GM12878 (cell line): ENCODE results near the gene CRTAP. TPM values are rescaled to one million over a fixed set of nuclear protein-coding genes. Genes with fewer than 3 reads are reported as not detected.
A peak's percentile ranks its signal among the peaks of the same experiment; 100 is the strongest.
"Not testable (repeated sequence)": the region's sequence is repeated elsewhere in the genome, so short reads cannot be mapped to it uniquely, and the experiment has no call there.

Experiments
- ATAC-seq: fragments of 200-7000 bp; cut with Tn5 transposase; 3 replicates; pipeline ENCODE4 v1.9.1; 2020; ENCODE audit warnings: mild to moderate bottlenecking, moderate library complexity
- BruUV-seq: library from RNA; stranded (reverse); fragments of 400-500 nt; replicated peaks from 2 replicates; lab custom pipeline; 2021; lab: Mats Ljungman, UMichigan
- CTCF ChIA-PET: fragments of 300-600 bp; sonication (Branson Sonifier 250); formaldehyde crosslinking; extraction: SDS; loops from one replicate; lab custom pipeline; 2021; ENCODE audit warnings: inconsistent platforms; lab: Yijun Ruan, JAX
- POLR2A ChIA-PET: fragments of 350-600 bp; formaldehyde crosslinking; extraction: SDS; loops from one replicate; lab custom pipeline; 2021; ENCODE audit warnings: inconsistent platforms; lab: Charles Lee
- RAD21 ChIA-PET: fragments of 300-600 bp; sonication (Branson Sonifier 250); formaldehyde crosslinking; loops from one replicate; lab custom pipeline; 2023; ENCODE audit warnings: antibody characterized with exemption; ENCODE audit not compliant: unreplicated experiment; lab: Charles Lee
- SMC1A ChIA-PET: fragments of 300-600 bp; sonication (Branson Sonifier 250); formaldehyde crosslinking; loops from one replicate; lab custom pipeline; 2023; ENCODE audit not compliant: unreplicated experiment, uncharacterized antibody; lab: Charles Lee
- DNase-seq: peaks from one replicate; pipeline ENCODE4 v3.0.0-alpha.2; 2011; ENCODE audit warnings: low read depth, low spot score
- FAIRE-seq: peaks from 3 replicates; lab custom pipeline; 2011; peaks lifted over from hg19 to GRCh38; lab: Jason Lieb, UNC
- H2AFZ ChIP-seq: 2 replicates; pipeline ENCODE4 v1.6.0; 2011; ENCODE audit warnings: low read depth, low read length, control low read depth; ENCODE audit not compliant: control insufficient read depth
- H3K27ac ChIP-seq: 2 replicates; pipeline ENCODE4 v1.5.1; 2011; ENCODE audit warnings: control low read depth; ENCODE audit not compliant: control insufficient read depth, insufficient read depth
- H3K27me3 ChIP-seq, 2 experiments: replicated peaks in 1 of 2; 2 replicates each; pipeline versions ENCODE4 v1.6.0 to v1.6.1; 2011; ENCODE audit warnings: low read length in 1 of 2; ENCODE audit not compliant: control insufficient read depth in 2 of 2, insufficient read depth in 2 of 2
- H3K36me3 ChIP-seq, 2 experiments: 2 replicates each; pipeline ENCODE4 v1.5.1; 2011; ENCODE audit warnings: low read length in 1 of 2; ENCODE audit not compliant: control insufficient read depth in 2 of 2, insufficient read depth in 2 of 2
- H3K4me1 ChIP-seq: 2 replicates; pipeline ENCODE4 v1.6.1; 2011; ENCODE audit warnings: mild to moderate bottlenecking, low read length, moderate library complexity, mixed read lengths; ENCODE audit not compliant: control insufficient read depth, insufficient read depth
- H3K4me2 ChIP-seq: 2 replicates; pipeline ENCODE4 v1.6.0; 2011; ENCODE audit warnings: control low read depth; ENCODE audit not compliant: control insufficient read depth, insufficient read depth
- H3K4me3 ChIP-seq: fragments of 200-600 bp; sonication (generic); 2 replicates; pipeline ENCODE4 v1.5.1; 2016
- H3K79me2 ChIP-seq: 2 replicates; pipeline ENCODE4 v1.6.0; 2011; ENCODE audit warnings: low read length; ENCODE audit not compliant: control insufficient read depth, insufficient read depth
- H3K9ac ChIP-seq: 2 replicates; pipeline ENCODE4 v1.8.0; 2011; ENCODE audit warnings: low read length, control low read depth, mixed read lengths; ENCODE audit not compliant: control insufficient read depth, insufficient read depth
- H3K9me3 ChIP-seq: replicated peaks from 3 replicates; pipeline ENCODE4 v1.5.1; 2011; ENCODE audit warnings: mild to moderate bottlenecking, low read length; ENCODE audit not compliant: control insufficient read depth, insufficient read depth
- H4K20me1 ChIP-seq: 2 replicates; pipeline ENCODE4 v1.6.0; 2011; ENCODE audit not compliant: control insufficient read depth, insufficient read depth
- ATF7 ChIP-seq: fragments of 450-650 bp; IDR thresholded peaks from 2 replicates; pipeline ENCODE4 v1.6.1; 2016; ENCODE audit warnings: low read depth, mild to moderate bottlenecking
- ETV6 ChIP-seq, 2 experiments: fragments of 450-650 bp in 1 of 2; IDR thresholded peaks in 1 of 2; conservative IDR thresholded peaks in 1 of 2; 2 replicates each; pipeline ENCODE4 v1.6.1; 2014; ENCODE audit warnings: antibody characterized with exemption in 1 of 2, borderline replicate concordance in 1 of 2, low read depth in 1 of 2, mild to moderate bottlenecking in 1 of 2, moderate library complexity in 1 of 2
- IKZF1 ChIP-seq: fragments of 450-650 bp; conservative IDR thresholded peaks from 2 replicates; pipeline ENCODE4 v1.6.1; 2017; ENCODE audit warnings: antibody characterized with exemption, mild to moderate bottlenecking
- JUNB ChIP-seq: IDR thresholded peaks from 2 replicates; pipeline ENCODE4 v1.6.1; 2016; ENCODE audit warnings: antibody characterized with exemption, mild to moderate bottlenecking
- MEF2A ChIP-seq: IDR thresholded peaks from 2 replicates; pipeline ENCODE4 v1.6.1; 2011; ENCODE audit warnings: low read depth, mild to moderate bottlenecking, low read length, moderate library complexity; ENCODE audit not compliant: insufficient read depth
- NFIC ChIP-seq: IDR thresholded peaks from 2 replicates; pipeline ENCODE4 v1.6.1; 2012; ENCODE audit warnings: low read depth, mild to moderate bottlenecking, inconsistent platforms, low read length, moderate library complexity
- NR2C1 ChIP-seq: fragments of 450-650 bp; IDR thresholded peaks from 2 replicates; pipeline ENCODE4 v1.6.1; 2017; ENCODE audit warnings: antibody characterized with exemption, mild to moderate bottlenecking, moderate library complexity
- NR2F1 ChIP-seq: fragments of 450-650 bp; conservative IDR thresholded peaks from 2 replicates; pipeline ENCODE4 v1.6.1; 2017; ENCODE audit warnings: mild to moderate bottlenecking
- NRF1 ChIP-seq: conservative IDR thresholded peaks from 2 replicates; pipeline ENCODE4 v1.6.1; 2011; ENCODE audit warnings: mild to moderate bottlenecking, low read depth, low read length, improper control_type of control experiment
- SPI1 ChIP-seq: IDR thresholded peaks from 2 replicates; pipeline ENCODE4 v1.6.1; 2011; ENCODE audit warnings: low read depth, mild to moderate bottlenecking, low read length, moderate library complexity, borderline replicate concordance; ENCODE audit not compliant: insufficient read depth
- TCF7 ChIP-seq: IDR thresholded peaks from 2 replicates; pipeline ENCODE4 v1.6.1; 2014; ENCODE audit warnings: antibody characterized with exemption, borderline replicate concordance
- YBX1 ChIP-seq: fragments of 450-650 bp; IDR thresholded peaks from 2 replicates; pipeline ENCODE4 v1.6.1; 2016; ENCODE audit warnings: antibody characterized with exemption
- YY1 ChIP-seq: IDR thresholded peaks from 2 replicates; pipeline ENCODE4 v1.6.1; 2011; ENCODE audit warnings: low read depth, mild to moderate bottlenecking, low read length
- ZNF217 ChIP-seq: fragments of 450-650 bp; IDR thresholded peaks from 2 replicates; pipeline ENCODE4 v1.6.1; 2017; ENCODE audit warnings: antibody characterized with exemption, mild to moderate bottlenecking
- WGBS: methylation state at CpG from one replicate; pipeline ENCODE4 v1.1.6; 2016; ENCODE audit warnings: low lambda C conversion rate; ENCODE audit not compliant: insufficient replicate concordance, insufficient coverage; ENCODE audit errors: missing lambda C conversion rate; 5-methylcytosine and 5-hydroxymethylcytosine counted together
- in situ Hi-C: fragments of 300-500 bp; cut with MboI; formaldehyde crosslinking; loops from 9 replicates; pipeline ENCODE4 v1.14.3; 2018; ENCODE audit warnings: mixed read lengths
- intact Hi-C: fragments of 100-400 bp; cut with micrococcal nuclease; formaldehyde crosslinking; loops from one replicate; pipeline ENCODE4 v1.14.2; 2022; ENCODE audit not compliant: unreplicated experiment
- polyA plus RNA-seq, 11 experiments: library from polyadenylated mRNA; depleted of rRNA in 4 of 11; unstranded in 6 of 11; stranded (reverse) in 5 of 11; fragments of >200 nt; fragmentation: Nextera tagmentation in 4 of 11; fragmentation: Illumina TruSeq in 1 of 11; extraction: Ambion mirVana in 4 of 11; extraction: Trizol in 1 of 11; gene quantifications; 1 replicate in 1 of 11; 2 replicates in 10 of 11; pipeline versions ENCODE4 v1.2.1 to v1.2.3, GENCODE V29; 2011 to 2016; ENCODE audit warnings: inconsistent platforms in 2 of 11, missing spikeins in 2 of 11, low read depth in 1 of 11
- total RNA-seq, 4 experiments: library from RNA; depleted of rRNA in 3 of 4; stranded (reverse); fragments of >200 nt in 3 of 4; fragmentation: Illumina TruSeq in 1 of 4; extraction: Trizol in 1 of 4; gene quantifications; 2 replicates each; pipeline versions ENCODE4 v1.2.1 to v1.2.3, GENCODE V29; 2013 to 2021
- TF ChIP-seq, protein P1 (sequence below): fragments of 450-650 bp; IDR thresholded peaks from 2 replicates; pipeline ENCODE4 v1.6.1; 2017; ENCODE audit warnings: mild to moderate bottlenecking, low read depth, inconsistent platforms; ENCODE audit not compliant: poor library complexity, severe bottlenecking

Gene CRTAP
- total and polyA plus RNA-seq, 10 of the 15 experiments (the other 5 are each of a cell fraction or from before 2014, with no cell fraction given) = 6.0 to 42.3 (median 23.3) TPM

DNA sequence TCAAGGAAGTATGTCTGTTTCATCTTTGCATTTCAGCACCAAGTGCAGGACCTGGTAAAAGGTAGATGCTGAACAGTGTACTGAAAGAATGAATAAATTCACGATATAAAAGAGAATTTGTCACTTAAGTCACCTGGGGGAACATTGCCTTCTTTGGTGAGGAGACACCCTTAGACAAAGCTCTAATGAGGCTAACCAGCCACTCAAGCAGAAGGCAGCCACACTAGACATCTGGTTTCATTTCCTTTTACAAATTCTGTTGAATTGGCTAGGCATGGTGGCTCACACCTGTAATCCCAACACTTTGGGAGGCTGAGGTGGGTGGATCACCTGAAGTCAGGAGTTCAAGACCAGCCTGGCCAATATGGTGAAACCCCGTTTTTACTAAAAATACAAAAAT is 7.0 kb upstream of the CRTAP start:
- ATAC-seq = peak; percentile 37; the same call in 2 of the 3 replicates
- intact Hi-C loops = not testable (repeated sequence)

DNA sequence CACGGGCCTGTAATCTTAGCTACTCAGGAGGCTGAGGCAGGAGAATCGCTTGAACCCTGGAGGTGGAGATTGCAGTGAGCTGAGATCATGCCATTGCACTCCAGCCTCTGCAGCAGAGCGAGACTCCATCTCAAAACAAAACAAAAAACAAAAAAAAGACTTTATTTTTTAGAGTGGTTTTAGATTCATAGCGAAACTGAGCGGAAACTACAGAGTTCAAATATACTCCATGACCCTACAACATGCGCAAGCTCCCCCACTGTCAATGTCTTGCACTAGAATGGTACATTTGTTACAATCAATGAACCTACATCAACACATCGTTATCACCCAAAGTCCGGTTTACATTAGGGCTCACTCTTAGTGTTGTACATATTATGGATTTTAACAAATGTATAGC is 2.2 kb upstream of the CRTAP start:
- Histone ChIP-seq H3K4me1 (peaks cover 24% of the 10 kb centered on the region), H3K9ac (no peak overlapping the region), H3K79me2 (no peaks in the 10 kb centered on the region), H4K20me1 (no peaks in the 10 kb centered on the region), H3K27me3 (no peaks in the 10 kb centered on the region), H3K36me3 (no peaks in the 10 kb centered on the region), H3K4me3 (no peak overlapping the region), H3K4me2 (peak overlapping the region; percentile 69), H3K9me3 (no peaks in the 10 kb centered on the region), H3K27ac (no peak overlapping the region), H2AFZ (peak overlapping the region; percentile 37; the same call in 1 of the 2 replicates)
- POLR2A ChIA-PET = interaction anchor here (0.6 to 0.9 kb wide), 2 partner anchors 16 to 25 kb away, joined by 3 read pairs; no protein-coding TSS in a partner anchor
- DNase-seq (peak; percentile 55), FAIRE-seq (peak; percentile 62), ATAC-seq (peak; percentile 22)
- in situ Hi-C loops (no loop called here), intact Hi-C loops (no loop called here)
- WGBS = 0% methylated on average over 8 of the region's 8 CpGs
- CTCF ChIA-PET = interaction anchor here (1.1 to 1.9 kb wide), 4 partner anchors 14 to 37 kb away, joined by 3 to 11 read pairs (median 4); no protein-coding TSS in a partner anchor
- SMC1A ChIA-PET = interaction anchor here (0.6 to 1.8 kb wide), 8 partner anchors 16 to 326 kb away, joined by 3 to 5 read pairs (median 4); no protein-coding TSS in a partner anchor
- no TSS peak for BruUV-seq
- RAD21 ChIA-PET = interaction anchor here (1.0 to 1.5 kb wide), 2 partner anchors 15 to 27 kb away, joined by 3 to 5 read pairs; partner anchors contain the start of genes GLB1 and TMPPE
- peak; percentile 74 for TF ChIP-seq NFIC
- TF ChIP-seq, protein P1, sequence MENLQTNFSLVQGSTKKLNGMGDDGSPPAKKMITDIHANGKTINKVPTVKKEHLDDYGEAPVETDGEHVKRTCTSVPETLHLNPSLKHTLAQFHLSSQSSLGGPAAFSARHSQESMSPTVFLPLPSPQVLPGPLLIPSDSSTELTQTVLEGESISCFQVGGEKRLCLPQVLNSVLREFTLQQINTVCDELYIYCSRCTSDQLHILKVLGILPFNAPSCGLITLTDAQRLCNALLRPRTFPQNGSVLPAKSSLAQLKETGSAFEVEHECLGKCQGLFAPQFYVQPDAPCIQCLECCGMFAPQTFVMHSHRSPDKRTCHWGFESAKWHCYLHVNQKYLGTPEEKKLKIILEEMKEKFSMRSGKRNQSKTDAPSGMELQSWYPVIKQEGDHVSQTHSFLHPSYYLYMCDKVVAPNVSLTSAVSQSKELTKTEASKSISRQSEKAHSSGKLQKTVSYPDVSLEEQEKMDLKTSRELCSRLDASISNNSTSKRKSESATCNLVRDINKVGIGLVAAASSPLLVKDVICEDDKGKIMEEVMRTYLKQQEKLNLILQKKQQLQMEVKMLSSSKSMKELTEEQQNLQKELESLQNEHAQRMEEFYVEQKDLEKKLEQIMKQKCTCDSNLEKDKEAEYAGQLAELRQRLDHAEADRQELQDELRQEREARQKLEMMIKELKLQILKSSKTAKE = peak; percentile 52
- TF ChIP-seq YBX1 = no peak
- TF ChIP-seq NR2C1 = 0 out of 2 replicates have a peak, but pooled peaks have one; percentile 20
- peak; percentile 81 for TF ChIP-seq NR2F1
- TF ChIP-seq JUNB = peak; percentile 92
- peak; percentile 22; the same call in 1 of the 2 replicates for TF ChIP-seq NRF1
- no peak for TF ChIP-seq TCF7
- TF ChIP-seq MEF2A = peak; percentile 53; the same call in 1 of the 2 replicates
- TF ChIP-seq ETV6 (conservative IDR thresholded peaks at IDR 0.05 in 1 of 2, IDR thresholded peaks at IDR 0.05 in 1 of 2; ENCODE audit: borderline replicate concordance in 1 of 2, low read depth in 1 of 2) = peak in 1 of 2 experiments; percentile 37; a peak in 1 of 4 replicates
- TF ChIP-seq YY1 = 0 out of 2 replicates have a peak, but pooled peaks have one; percentile 17
- TF ChIP-seq ATF7 = 0 out of 2 replicates have a peak, but pooled peaks have one; percentile 8
- TF ChIP-seq IKZF1 = 0 out of 2 replicates have a peak, but pooled peaks have one; percentile 20

More for the DNA sequence above, 7.0 kb upstream of the CRTAP start:
- 0% methylated on average over 2 of the region's 2 CpGs for WGBS
- H4K20me1 ChIP-seq, H3K9ac ChIP-seq, FAIRE-seq, RAD21 ChIA-PET, H3K36me3 ChIP-seq, BruUV-seq, POLR2A ChIA-PET, DNase-seq, in situ Hi-C loops, H3K9me3 ChIP-seq, H3K4me2 ChIP-seq, H3K4me1 ChIP-seq, H3K27me3 ChIP-seq, H3K27ac ChIP-seq, H3K79me2 ChIP-seq, H3K4me3 ChIP-seq, H2AFZ ChIP-seq: not testable (repeated sequence)
- ChIA-PET CTCF (interaction anchor here (1.0 to 1.1 kb wide), 2 partner anchors 11 to 25 kb away, joined by 3 read pairs; no protein-coding TSS in a partner anchor), SMC1A (interaction anchor here (1.3 kb wide), 1 partner anchor 10 kb away, joined by 3 read pairs; no protein-coding TSS in a partner anchor)
- TF ChIP-seq ZNF217 (peak; percentile 37; the same call in 1 of the 2 replicates), SPI1 (peak; percentile 58; the same call in 1 of the 2 replicates)
